H1 (cell line): Measurements from ENCODE around the gene OVCH1.

Source experiments
- POLR2A ChIP-seq, 2 experiments: IDR thresholded peaks; 1 replicate in 1 of 2; 2 replicates in 1 of 2; pipeline ENCODE4 v1.6.1; 2011; ENCODE audit warnings: low read depth in 2 of 2, low read length in 2 of 2, mild to moderate bottlenecking in 2 of 2; ENCODE audit errors: control extremely low read depth in 1 of 2
- SP2 ChIP-seq: IDR thresholded peaks from 2 replicates; pipeline ENCODE4 v1.6.1; 2012; ENCODE audit warnings: mild to moderate bottlenecking, low read length, inconsistent platforms
- TF ChIP-seq, protein P1 (sequence below): IDR thresholded peaks from 2 replicates; pipeline ENCODE4 v1.6.1; 2012; ENCODE audit warnings: low read length, inconsistent platforms

DNA sequence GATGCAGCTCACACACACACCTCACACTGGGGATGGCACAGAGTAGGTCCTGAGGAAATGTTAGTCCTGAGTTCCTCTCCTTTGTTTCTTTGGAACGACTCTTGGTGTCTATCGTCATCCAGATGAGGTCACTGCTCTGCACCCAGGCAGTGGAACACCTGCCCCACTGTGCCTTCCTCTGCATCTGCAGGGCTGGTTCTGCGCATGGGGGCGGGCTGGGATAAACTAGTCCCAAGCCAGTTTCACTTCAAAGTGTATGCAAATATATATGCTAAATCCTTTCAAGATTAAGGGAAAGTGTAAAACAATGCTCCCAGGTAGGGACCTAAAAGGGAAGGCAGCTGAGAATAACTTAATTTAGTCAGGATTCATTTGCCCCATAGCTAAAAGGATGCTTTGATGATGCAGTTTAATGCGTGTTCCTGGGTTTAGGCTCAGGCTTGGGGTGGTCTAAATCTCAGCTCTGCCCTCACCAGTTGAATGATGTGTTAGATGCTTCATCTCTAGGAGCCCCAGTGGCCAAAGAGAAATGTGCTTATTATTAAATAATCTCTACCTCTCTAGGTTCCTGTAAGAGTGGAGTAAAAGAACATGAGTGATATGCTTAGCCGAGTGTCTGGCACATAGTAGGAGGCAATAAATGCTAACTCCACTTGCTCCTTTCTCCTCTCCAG lies 47.1 kb upstream of the OVCH1 start:
- TF ChIP-seq, protein P1, sequence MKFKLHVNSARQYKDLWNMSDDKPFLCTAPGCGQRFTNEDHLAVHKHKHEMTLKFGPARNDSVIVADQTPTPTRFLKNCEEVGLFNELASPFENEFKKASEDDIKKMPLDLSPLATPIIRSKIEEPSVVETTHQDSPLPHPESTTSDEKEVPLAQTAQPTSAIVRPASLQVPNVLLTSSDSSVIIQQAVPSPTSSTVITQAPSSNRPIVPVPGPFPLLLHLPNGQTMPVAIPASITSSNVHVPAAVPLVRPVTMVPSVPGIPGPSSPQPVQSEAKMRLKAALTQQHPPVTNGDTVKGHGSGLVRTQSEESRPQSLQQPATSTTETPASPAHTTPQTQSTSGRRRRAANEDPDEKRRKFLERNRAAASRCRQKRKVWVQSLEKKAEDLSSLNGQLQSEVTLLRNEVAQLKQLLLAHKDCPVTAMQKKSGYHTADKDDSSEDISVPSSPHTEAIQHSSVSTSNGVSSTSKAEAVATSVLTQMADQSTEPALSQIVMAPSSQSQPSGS: no peak
- no peak for TF ChIP-seq POLR2A (IDR thresholded peaks at IDR 0.05; ENCODE audit: control extremely low read depth in 1 of 2, low read depth in 2 of 2, low read length in 2 of 2)
- no peak for TF ChIP-seq SP2
